ENCODE data around the gene DAGLB.
"Not testable (repeated sequence)": the region's sequence is repeated elsewhere in the genome, so short reads cannot be mapped to it uniquely, and the experiment has no call there.

DAGLB gene

DNA sequence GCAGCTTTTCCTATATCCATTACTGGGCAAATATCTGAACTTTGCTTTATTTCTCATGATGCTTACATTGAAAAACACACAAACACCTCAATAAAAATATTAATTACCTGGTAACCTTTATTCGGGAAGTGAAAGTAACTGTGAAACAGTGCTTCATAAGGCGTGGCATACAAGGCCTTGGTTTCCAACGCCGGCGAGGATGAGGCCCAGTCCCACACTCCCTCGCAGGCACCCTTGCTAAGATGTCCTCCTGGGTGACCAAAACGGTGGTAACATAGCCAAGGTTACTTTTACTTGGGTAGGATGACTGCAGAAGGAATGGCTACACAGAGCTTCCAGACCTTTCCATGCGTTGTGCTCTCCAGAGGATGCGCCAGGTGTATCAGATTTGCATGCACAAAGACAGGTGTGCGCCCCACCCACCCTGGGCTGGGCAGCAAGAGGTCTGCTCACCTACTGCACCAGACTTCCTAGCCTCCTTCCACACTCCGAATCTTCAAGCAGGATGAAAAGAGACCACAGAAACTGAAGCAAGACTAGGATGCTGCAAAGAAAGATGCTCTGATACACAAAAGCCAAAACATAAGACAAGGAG lies 13.3 kb upstream of the DAGLB start:
- no peak for DNase-seq

DNA sequence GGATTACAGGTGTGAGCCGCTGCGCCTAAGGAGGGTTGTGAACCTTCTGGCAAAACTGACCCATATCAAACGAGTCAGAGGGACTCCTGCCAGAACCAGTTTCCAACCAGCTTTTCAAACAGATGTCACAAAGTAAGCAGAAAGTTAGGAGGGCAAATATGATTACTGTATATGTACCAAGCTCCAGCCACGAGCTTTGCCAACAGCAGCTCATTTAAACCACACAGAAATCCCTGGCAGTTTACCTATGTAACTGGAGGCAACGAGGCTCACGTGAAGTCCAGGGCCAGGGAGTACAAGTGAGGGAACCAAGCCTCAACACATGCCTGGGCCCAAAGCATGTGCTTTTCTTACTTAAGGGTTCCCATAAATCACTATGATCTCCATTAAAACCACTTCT lies 12.5 kb upstream of the DAGLB start:
- no peak for DNase-seq

GRCh38 chr7:6458676-6459075 lies 10.9 kb upstream of the DAGLB start:
- DNase-seq: not testable (repeated sequence)

DNA sequence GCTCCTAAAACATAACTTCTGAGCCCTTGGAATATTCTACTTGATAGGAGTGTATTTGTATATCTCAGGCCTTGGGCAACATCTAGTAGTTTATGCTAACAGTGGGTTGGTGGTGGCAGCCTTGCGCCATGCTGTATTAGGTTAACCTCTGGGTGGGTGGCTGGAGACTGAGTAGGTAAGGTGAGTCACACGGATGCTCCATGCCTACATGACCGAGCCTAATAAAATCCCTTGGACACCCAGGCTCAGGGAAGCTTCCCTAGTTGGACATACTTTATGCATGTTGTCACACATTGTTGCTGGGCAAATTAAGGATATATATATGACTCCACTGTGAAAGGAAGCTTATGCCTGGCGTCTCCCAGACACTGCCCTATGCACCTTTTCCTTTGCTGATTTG lies 6.0 kb upstream of the DAGLB start:
- DNase-seq: no peak

- no peak for DNase-seq
These were observed 3.5 kb upstream of the DAGLB start for GRCh38 chr7:6451224-6451705.

DNA sequence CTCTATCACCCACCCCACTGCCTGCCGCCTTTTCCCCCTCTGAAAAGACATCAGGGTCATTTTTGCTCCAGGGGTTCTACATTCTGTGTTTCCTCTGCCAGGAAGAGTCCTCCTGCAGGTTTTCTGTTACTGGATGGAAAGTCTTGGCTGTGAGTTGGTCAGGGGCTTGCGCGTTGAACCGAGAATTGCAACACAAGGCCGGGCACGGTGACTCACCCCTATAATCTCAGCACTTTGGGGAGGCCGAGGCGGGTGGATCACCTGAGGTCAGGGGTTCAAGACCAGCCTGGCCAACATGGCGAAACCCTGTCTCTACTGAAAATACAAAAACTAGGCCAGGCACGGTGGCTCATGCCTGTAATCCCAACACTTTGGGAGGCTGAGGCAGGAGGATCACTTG lies 2.8 kb upstream of the DAGLB start:
- DNase-seq: not testable (repeated sequence)

GRCh38 chr7:6449884-6450283 lies 2.1 kb upstream of the DAGLB start:
- not testable (repeated sequence) for DNase-seq

- peak in 1 of 2 experiments; percentile 6 for DNase-seq
These were observed 1.3 kb upstream of the DAGLB start for GRCh38 chr7:6448943-6449543.

DNA sequence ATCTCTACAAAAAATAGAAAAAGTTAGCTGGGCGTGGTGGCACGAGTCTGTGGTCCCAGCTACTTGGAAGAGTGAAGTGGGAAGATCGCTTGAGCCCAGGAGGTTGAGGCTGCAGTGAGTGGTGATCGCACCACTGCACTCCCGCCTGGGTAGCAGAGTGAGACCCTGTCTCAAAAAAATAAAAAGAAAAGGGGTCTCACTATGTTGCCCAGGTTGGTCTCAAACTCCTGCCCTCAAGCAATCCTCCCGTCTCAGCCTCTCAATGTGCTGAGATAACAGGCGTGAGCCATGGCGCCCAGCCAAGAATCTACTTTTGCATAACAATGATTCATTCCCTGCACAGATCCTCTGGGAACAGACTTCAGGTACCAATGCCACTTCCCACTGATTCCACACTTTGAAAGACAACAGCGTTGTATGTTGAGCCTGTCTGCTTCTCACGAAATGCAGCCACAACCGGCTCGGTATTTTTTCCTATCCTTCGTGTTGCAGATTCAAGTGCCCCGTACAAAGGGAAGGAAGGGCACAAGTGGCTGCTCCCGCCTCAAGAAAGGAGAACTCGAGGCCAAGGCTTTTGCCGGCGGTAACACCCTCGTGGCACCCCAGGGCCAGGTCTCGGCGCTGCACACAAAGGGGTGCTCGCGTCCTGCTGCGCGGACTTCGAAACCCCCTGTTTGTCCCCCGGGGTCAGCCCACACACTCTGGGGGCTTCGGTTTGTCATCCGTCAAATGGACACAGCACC lies 745 bp downstream of the DAGLB start:
- peak in 1 of 2 experiments; percentile 54 for DNase-seq

GRCh38 chr7:6444516-6445269 lies 3.1 kb downstream of the DAGLB start:
- DNase-seq: no peak

GRCh38 chr7:6443372-6443941 lies 4.3 kb downstream of the DAGLB start:
- DNase-seq: no peak

- no peak for DNase-seq
These were observed 5.6 kb downstream of the DAGLB start for GRCh38 chr7:6442114-6442513.

- DNase-seq: no peak
These were observed 7.4 kb downstream of the DAGLB start for GRCh38 chr7:6440381-6440780.

DNA sequence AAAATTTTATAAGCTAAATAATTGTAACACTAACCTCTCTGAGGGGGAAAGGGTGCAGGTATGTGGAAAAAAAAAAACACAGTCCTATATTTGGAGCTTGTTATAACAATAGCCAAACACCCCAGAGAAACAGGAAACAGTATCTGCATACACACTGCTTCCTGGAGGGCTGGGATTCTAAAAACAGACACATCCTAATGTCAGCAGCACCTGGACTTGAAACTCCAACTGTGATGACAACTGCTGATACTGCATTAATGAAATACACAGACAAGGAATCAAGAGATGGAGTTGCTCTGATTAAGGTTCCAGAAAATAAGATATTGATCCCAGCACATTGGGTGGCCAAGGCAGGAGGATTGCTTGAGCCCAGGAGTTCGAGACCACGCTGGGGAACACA lies 9.3 kb downstream of the DAGLB start:
- DNase-seq: no peak

- DNase-seq: no peak
These were observed 10.5 kb downstream of the DAGLB start for GRCh38 chr7:6437251-6437650.

GRCh38 chr7:6436385-6436685 lies 11.4 kb downstream of the DAGLB start:
- DNase-seq: peak; percentile 50 to 76

GRCh38 chr7:6435486-6436384 lies 12.0 kb downstream of the DAGLB start:
- peak; percentile 34 to 78 for DNase-seq

DNA sequence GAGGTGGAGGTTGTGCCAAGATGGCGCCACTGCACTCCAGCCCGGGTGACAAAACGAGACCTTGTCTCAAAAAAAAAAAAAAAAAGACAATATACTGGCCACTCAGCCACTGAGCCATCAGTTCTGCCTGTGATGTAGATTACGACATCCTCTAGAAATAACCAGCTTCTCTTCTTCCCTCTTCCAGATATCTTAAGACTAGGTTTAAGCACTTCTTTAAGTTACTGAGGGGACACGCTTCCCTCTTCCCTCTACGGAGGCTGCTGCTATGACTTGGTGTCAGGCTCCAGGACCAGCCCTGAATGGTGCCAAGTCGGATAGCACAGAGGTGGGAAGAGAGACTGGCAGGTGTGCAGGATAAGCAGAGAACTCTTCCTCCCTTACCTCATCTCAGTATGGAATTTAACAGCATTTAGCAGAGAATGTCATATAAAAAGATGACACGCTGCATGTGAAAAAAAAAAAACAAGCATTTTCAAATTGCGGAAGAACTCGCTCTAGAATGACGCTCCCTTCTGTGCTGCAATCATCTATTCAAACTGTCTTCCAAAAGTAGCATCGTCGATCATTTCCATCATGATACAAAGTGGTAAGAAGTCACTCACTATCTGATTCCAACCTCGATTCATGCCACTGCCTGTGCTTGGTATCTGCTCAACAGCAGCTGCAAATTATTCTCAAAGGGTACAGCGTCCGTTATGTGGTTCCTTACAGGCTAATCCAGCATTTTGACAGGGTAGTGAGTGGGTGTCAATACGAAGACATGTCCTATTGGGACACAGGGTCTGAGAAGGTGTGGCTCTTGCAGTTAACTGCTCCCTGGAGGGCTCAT lies 13.8 kb downstream of the DAGLB start:
- DNase-seq: no peak

- no peak for DNase-seq
These were observed 15.0 kb downstream of the DAGLB start for GRCh38 chr7:6432781-6433180.

DNA sequence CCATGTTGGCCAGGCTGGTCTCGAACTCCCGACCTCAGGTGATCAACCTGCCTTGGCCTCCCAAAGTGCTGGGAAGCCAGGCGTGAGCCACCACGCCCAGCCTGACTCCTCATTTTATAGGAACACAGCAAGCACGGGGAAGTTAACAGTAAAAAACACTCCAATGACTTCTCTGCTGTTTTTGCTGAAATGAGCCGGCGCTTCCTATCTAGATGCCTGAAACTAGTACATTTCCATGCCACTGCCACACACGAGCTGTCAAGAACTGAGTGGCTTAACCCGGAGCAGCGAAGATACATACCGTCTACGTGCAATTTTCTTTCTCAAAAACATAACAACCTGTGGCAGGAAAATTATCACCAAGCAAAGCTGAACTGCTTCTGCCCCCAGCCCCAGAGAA lies 16.8 kb downstream of the DAGLB start:
- no peak for DNase-seq

DNA sequence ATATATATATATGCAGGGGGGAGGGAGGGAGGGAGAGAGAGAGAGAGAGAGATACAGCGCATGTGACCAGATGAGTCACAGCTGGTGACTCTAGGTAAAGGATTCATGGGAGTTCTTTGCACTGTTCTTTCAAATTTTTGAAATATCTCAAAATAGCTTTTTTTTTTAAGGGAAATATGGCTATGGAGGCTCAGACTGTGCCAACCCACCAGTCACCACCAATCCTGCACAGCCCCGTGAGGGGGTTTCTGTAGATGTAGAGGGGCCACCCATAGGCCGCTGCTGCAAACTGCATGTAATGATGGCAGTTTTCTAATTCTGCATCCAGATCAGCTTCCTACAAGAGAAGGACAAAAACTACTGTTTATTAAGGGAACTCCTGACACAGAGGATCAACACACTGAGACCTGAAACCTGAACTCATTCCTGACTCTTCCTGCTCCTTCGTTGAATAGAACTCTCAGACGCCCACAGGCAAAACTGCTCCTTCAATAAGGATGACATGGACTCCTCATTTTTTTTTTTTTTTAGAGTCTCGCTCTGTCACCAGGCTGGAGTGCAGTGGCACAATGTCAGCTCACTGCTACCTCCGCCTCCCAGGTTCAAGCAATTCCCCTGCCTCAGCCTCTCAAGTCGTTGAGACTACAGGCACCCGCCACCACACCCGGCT lies 17.3 kb downstream of the DAGLB start:
- no peak for DNase-seq
